Lower leg skin (tissue), 3 donors: Measurements from ENCODE around the gene CCR5.

Experiments
- POLR2A ChIP-seq, 2 donors: fragments of 450-650 bp; IDR thresholded peaks; one replicate each; pipeline ENCODE4 v1.6.1; 2016 to 2017; ENCODE audit warnings: antibody characterized with exemption in 2 of 2, mild to moderate bottlenecking in 1 of 2, moderate library complexity in 1 of 2
- TF ChIP-seq, protein P1 (sequence below), 3 donors: fragments of 450-650 bp; IDR thresholded peaks; one replicate each; pipeline ENCODE4 v1.5.1; 2016; ENCODE audit warnings: antibody characterized with exemption in 3 of 3, mild to moderate bottlenecking in 3 of 3, moderate library complexity in 2 of 3

DNA sequence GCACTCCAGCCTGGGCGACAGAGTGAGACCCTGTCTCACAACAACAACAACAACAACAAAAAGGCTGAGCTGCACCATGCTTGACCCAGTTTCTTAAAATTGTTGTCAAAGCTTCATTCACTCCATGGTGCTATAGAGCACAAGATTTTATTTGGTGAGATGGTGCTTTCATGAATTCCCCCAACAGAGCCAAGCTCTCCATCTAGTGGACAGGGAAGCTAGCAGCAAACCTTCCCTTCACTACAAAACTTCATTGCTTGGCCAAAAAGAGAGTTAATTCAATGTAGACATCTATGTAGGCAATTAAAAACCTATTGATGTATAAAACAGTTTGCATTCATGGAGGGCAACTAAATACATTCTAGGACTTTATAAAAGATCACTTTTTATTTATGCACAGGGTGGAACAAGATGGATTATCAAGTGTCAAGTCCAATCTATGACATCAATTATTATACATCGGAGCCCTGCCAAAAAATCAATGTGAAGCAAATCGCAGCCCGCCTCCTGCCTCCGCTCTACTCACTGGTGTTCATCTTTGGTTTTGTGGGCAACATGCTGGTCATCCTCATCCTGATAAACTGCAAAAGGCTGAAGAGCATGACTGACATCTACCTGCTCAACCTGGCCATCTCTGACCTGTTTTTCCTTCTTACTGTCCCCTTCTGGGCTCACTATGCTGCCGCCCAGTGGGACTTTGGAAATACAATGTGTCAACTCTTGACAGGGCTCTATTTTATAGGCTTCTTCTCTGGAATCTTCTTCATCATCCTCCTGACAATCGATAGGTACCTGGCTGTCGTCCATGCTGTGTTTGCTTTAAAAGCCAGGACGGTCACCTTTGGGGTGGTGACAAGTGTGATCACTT lies 2.0 kb downstream of the CCR5 start:
- TF ChIP-seq, protein P1, sequence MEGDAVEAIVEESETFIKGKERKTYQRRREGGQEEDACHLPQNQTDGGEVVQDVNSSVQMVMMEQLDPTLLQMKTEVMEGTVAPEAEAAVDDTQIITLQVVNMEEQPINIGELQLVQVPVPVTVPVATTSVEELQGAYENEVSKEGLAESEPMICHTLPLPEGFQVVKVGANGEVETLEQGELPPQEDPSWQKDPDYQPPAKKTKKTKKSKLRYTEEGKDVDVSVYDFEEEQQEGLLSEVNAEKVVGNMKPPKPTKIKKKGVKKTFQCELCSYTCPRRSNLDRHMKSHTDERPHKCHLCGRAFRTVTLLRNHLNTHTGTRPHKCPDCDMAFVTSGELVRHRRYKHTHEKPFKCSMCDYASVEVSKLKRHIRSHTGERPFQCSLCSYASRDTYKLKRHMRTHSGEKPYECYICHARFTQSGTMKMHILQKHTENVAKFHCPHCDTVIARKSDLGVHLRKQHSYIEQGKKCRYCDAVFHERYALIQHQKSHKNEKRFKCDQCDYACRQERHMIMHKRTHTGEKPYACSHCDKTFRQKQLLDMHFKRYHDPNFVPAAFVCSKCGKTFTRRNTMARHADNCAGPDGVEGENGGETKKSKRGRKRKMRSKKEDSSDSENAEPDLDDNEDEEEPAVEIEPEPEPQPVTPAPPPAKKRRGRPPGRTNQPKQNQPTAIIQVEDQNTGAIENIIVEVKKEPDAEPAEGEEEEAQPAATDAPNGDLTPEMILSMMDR (IDR thresholded peaks at IDR 0.05): no peak
- no peak for TF ChIP-seq POLR2A (IDR thresholded peaks at IDR 0.05)
